Right ventricle myocardium inferior (tissue), 1 donor: Measurements from ENCODE around the gene WNT5A. TPM values are rescaled to one million over a fixed set of nuclear protein-coding genes. Genes with fewer than 3 reads are reported as not detected.
A peak's percentile ranks its signal among the peaks of the same experiment; 100 is the strongest.
"Not testable (repeated sequence)": the region's sequence is repeated elsewhere in the genome, so short reads cannot be mapped to it uniquely, and the experiment has no call there.

Experiments
- ATAC-seq: fragments of 200-7000 bp; cut with Tn5 transposase; one replicate; pipeline ENCODE4 v1.9.1; 2020; ENCODE audit warnings: mild to moderate bottlenecking, moderate library complexity
- DNase-seq: peaks from one replicate; pipeline ENCODE4 v3.0.0; 2021; ENCODE audit errors: missing footprints
- intact Hi-C: fragments of 100-400 bp; cut with DNase I; formaldehyde crosslinking; loops from one replicate; pipeline ENCODE4 v1.11.0; 2022
- total RNA-seq: library from RNA; stranded (reverse); fragmentation: NEBNext Ultra II Directional; extraction: Animal tissue kit (Norgen Biotek cat#: 25700); gene quantifications from one replicate; pipeline ENCODE4 v1.2.1, GENCODE V29; 2021
- donor health status: DM: no; HTN: yes; CAD: no; lungs with severe emphysema.

Gene WNT5A
- total RNA-seq, 1 donor from 2014 or later, result 6.9 TPM

GRCh38 chr3:55511895-55512570 is 24.9 kb upstream of the WNT5A start:
- DNase-seq (no peak), ATAC-seq (peak; percentile 37)
- intact Hi-C loops, result no loop called here

- ATAC-seq, result no peak
- no peak for DNase-seq
- intact Hi-C loops, result no loop called here
Observed at GRCh38 chr3:55508335-55508734, 21.2 kb upstream of the WNT5A start.

GRCh38 chr3:55507808-55508207 is 20.7 kb upstream of the WNT5A start:
- no peak for DNase-seq
- intact Hi-C loops, result no loop called here
- no peak for ATAC-seq

GRCh38 chr3:55505776-55506175 is 18.7 kb upstream of the WNT5A start:
- no peak for DNase-seq
- intact Hi-C loops, result no loop called here
- ATAC-seq, result no peak

- ATAC-seq, DNase-seq, intact Hi-C loops: not testable (repeated sequence)
Observed at GRCh38 chr3:55505102-55505501, 18.0 kb upstream of the WNT5A start.

- ATAC-seq, result no peak
- DNase-seq, result no peak
- intact Hi-C loops, result no loop called here
Observed at GRCh38 chr3:55501905-55502304, 14.8 kb upstream of the WNT5A start.

GRCh38 chr3:55500555-55501330 is 13.6 kb upstream of the WNT5A start:
- DNase-seq (no peak), ATAC-seq (no peak)
- intact Hi-C loops, result no loop called here

GRCh38 chr3:55498520-55498919 is 11.4 kb upstream of the WNT5A start:
- intact Hi-C loops, result no loop called here
- DNase-seq (no peak), ATAC-seq (no peak)

GRCh38 chr3:55497250-55497649 is 10.1 kb upstream of the WNT5A start:
- DNase-seq (no peak), ATAC-seq (no peak)
- intact Hi-C loops, result no loop called here

- ATAC-seq, result no peak
- DNase-seq, result no peak
- intact Hi-C loops, result no loop called here
Observed at GRCh38 chr3:55494976-55495375, 7.9 kb upstream of the WNT5A start.

- DNase-seq (no peak), ATAC-seq (no peak)
- intact Hi-C loops, result no loop called here
Observed at GRCh38 chr3:55492976-55493375, 5.9 kb upstream of the WNT5A start.

GRCh38 chr3:55491296-55491816 is 4.2 kb upstream of the WNT5A start:
- intact Hi-C loops, result no loop called here
- ATAC-seq, result no peak

GRCh38 chr3:55490276-55490913 is 3.3 kb upstream of the WNT5A start:
- intact Hi-C loops, result no loop called here
- ATAC-seq, result no peak
- no peak for DNase-seq

More at GRCh38 chr3:55491296-55491816, 4.2 kb upstream of the WNT5A start:
- no peak for DNase-seq

GRCh38 chr3:55489798-55490132 is 2.7 kb upstream of the WNT5A start:
- no peak for ATAC-seq
- no peak for DNase-seq
- intact Hi-C loops, result loop anchor here (2.0 to 10.0 kb wide), 3 partner anchors 83 to 635 kb away; no protein-coding TSS in a partner anchor

- peak; percentile 76 for DNase-seq
- intact Hi-C loops, result loop anchor here (2.0 to 10.0 kb wide), 3 partner anchors 84 to 634 kb away; no protein-coding TSS in a partner anchor
- ATAC-seq, result no peak
Observed at GRCh38 chr3:55488398-55489055, 1.4 kb upstream of the WNT5A start.

GRCh38 chr3:55487381-55488241 is 505 bp upstream of the WNT5A start:
- ATAC-seq, result peak; percentile 8
- intact Hi-C loops, result loop anchor here (2.0 to 10.0 kb wide), 3 partner anchors 85 to 633 kb away; no protein-coding TSS in a partner anchor
- DNase-seq, result peak; percentile 67

GRCh38 chr3:55486101-55486856 is 827 bp downstream of the WNT5A start:
- ATAC-seq, result peak; percentile 53
- intact Hi-C loops, result loop anchor here (10.0 kb wide), 2 partner anchors 531 to 631 kb away; no protein-coding TSS in a partner anchor
- DNase-seq, result peak; percentile 83
